Mammary epithelial cell (primary cell): Measurements from ENCODE around the gene JMJD8.
A peak's percentile ranks its signal among the peaks of the same experiment; 100 is the strongest.

Experiments
- EZH2 ChIP-seq: IDR thresholded peaks from 2 replicates; pipeline ENCODE4 v1.6.1; 2012; ENCODE audit warnings: low read length, inconsistent platforms, borderline replicate concordance
- TF ChIP-seq, protein P1 (sequence below), 2 donors: IDR thresholded peaks in 1 of 2; conservative IDR thresholded peaks in 1 of 2; 2 replicates each; pipeline ENCODE4 v1.5.1; 2011 to 2012; ENCODE audit warnings: inconsistent platforms in 2 of 2, low read length in 2 of 2, mild to moderate bottlenecking in 2 of 2, control low read depth in 1 of 2, low read depth in 1 of 2; ENCODE audit not compliant: insufficient read depth in 1 of 2; ENCODE audit errors: extremely low read depth in 1 of 2

DNA sequence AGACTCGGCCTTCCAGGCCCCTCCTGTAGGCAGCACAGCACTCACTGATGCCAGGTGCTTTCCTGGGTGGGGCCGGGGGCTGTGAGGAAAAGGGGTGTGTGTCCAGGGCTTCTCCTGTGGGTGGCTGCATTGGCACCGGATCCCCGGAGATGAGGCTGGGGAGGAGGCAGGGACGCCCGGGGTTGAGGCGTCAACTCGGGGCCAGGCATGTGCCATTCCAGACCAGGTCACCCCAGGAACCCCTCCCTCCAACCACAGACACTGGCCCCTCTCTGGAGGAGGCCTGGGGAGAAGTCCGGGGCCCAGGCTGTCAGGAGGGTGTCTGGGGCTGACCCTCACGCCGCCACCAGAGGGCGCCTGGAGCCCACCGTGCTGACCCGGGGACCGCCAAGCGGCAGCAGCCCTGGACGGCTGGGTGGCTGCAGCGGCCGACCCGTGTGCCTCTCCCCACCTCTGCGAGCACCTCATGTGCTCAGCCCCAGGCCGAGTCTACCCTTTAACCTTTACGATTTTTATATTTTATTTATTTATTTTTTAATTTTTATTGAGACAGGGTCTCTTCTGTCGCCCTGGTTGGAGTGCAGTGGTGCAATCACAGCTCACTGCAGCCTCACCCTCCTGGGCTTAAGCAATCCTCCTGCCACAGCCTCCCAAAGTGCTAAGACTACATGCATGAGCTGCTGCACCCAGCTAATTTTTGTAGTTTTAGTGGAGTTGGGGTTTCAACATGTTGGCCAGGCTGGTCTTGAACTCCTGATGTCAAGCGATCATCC is 27.6 kb upstream of the JMJD8 start:
- TF ChIP-seq, protein P1, sequence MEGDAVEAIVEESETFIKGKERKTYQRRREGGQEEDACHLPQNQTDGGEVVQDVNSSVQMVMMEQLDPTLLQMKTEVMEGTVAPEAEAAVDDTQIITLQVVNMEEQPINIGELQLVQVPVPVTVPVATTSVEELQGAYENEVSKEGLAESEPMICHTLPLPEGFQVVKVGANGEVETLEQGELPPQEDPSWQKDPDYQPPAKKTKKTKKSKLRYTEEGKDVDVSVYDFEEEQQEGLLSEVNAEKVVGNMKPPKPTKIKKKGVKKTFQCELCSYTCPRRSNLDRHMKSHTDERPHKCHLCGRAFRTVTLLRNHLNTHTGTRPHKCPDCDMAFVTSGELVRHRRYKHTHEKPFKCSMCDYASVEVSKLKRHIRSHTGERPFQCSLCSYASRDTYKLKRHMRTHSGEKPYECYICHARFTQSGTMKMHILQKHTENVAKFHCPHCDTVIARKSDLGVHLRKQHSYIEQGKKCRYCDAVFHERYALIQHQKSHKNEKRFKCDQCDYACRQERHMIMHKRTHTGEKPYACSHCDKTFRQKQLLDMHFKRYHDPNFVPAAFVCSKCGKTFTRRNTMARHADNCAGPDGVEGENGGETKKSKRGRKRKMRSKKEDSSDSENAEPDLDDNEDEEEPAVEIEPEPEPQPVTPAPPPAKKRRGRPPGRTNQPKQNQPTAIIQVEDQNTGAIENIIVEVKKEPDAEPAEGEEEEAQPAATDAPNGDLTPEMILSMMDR (conservative IDR thresholded peaks at IDR 0.05 in 1 of 2, IDR thresholded peaks at IDR 0.05 in 1 of 2; ENCODE audit: extremely low read depth in 1 of 2, insufficient read depth in 1 of 2, low read depth in 1 of 2, low read length in 2 of 2) = peak; percentile 72 to 88
- no peak for TF ChIP-seq EZH2
